GM23338 (cell line): ENCODE measurements around the gene PTOV1. TPM values are rescaled to one million over a fixed set of nuclear protein-coding genes. Genes with fewer than 3 reads are reported as not detected.

Source experiments
- ATAC-seq: fragments of 200-7000 bp; cut with Tn5 transposase; 3 replicates; pipeline ENCODE4 v1.9.1; 2020
- DNase-seq: peaks from one replicate; pipeline ENCODE4 v3.0.0-alpha.2; 2015; ENCODE audit warnings: low spot score
- H2AFZ ChIP-seq: fragments of 200-600 bp; sonication (generic); 2 replicates; pipeline ENCODE4 v1.8.0; 2016; ENCODE audit warnings: antibody characterized with exemption, mild to moderate bottlenecking, moderate library complexity
- H3F3A ChIP-seq: fragments of 200-600 bp; sonication (generic); replicated peaks from 2 replicates; pipeline ENCODE4 v1.8.0; 2017; ENCODE audit warnings: antibody characterized with exemption, mixed run types, low read depth
- H3K27ac ChIP-seq: fragments of 200-600 bp; sonication (generic); 2 replicates; pipeline ENCODE4 v1.6.1; 2016; ENCODE audit warnings: low read depth
- H3K27me3 ChIP-seq: fragments of 200-600 bp; sonication (generic); 2 replicates; pipeline ENCODE4 v1.8.0; 2016; ENCODE audit warnings: mild to moderate bottlenecking, mixed run types, moderate library complexity; ENCODE audit not compliant: insufficient read depth
- H3K36me3 ChIP-seq: fragments of 200-600 bp; sonication (generic); 2 replicates; pipeline ENCODE4 v1.8.0; 2016; ENCODE audit warnings: mild to moderate bottlenecking; ENCODE audit not compliant: insufficient read depth
- H3K4me1 ChIP-seq: fragments of 200-600 bp; sonication (generic); 2 replicates; pipeline ENCODE4 v1.8.0; 2016; ENCODE audit warnings: mild to moderate bottlenecking, moderate library complexity; ENCODE audit not compliant: insufficient read depth
- H3K4me2 ChIP-seq: fragments of 200-600 bp; sonication (generic); 2 replicates; pipeline ENCODE4 v1.7.1; 2017; ENCODE audit warnings: mixed run types
- H3K4me3 ChIP-seq: fragments of 200-600 bp; sonication (generic); 2 replicates; pipeline ENCODE4 v1.6.1; 2016; ENCODE audit warnings: mixed run types
- H3K79me2 ChIP-seq: fragments of 200-600 bp; sonication (generic); replicated peaks from 2 replicates; pipeline ENCODE4 v1.8.0; 2017; ENCODE audit warnings: mild to moderate bottlenecking; ENCODE audit not compliant: insufficient read depth
- H3K9me2 ChIP-seq: fragments of 200-600 bp; sonication (generic); 2 replicates; pipeline ENCODE4 v1.8.0; 2017; ENCODE audit not compliant: insufficient read depth
- H4K20me1 ChIP-seq: fragments of 200-600 bp; sonication (generic); replicated peaks from 2 replicates; pipeline ENCODE4 v1.8.0; 2017; ENCODE audit warnings: mild to moderate bottlenecking; ENCODE audit not compliant: insufficient read depth
- H3K27ac Mint-ChIP-seq: 2 replicates; pipeline ENCODE4 v1.8.0; 2020; ENCODE audit warnings: inconsistent platforms, mild to moderate bottlenecking, moderate library complexity, mixed read lengths
- H3K27me3 Mint-ChIP-seq: 3 replicates; pipeline ENCODE4 v1.8.0; 2022; ENCODE audit warnings: low read depth, mild to moderate bottlenecking, moderate library complexity, mixed read lengths, inconsistent platforms; ENCODE audit not compliant: insufficient read depth, poor library complexity
- H3K36me3 Mint-ChIP-seq: 3 replicates; pipeline ENCODE4 v1.8.0; 2021; ENCODE audit warnings: low read depth, mild to moderate bottlenecking, inconsistent platforms, moderate library complexity, mixed read lengths
- H3K4me1 Mint-ChIP-seq: 3 replicates; pipeline ENCODE4 v1.8.0; 2020; ENCODE audit warnings: mild to moderate bottlenecking, inconsistent platforms, mixed read lengths
- H3K4me3 Mint-ChIP-seq: 3 replicates; pipeline ENCODE4 v1.8.0; 2021; ENCODE audit warnings: moderate library complexity, mild to moderate bottlenecking, inconsistent platforms, mixed read lengths
- H3K9me3 Mint-ChIP-seq: 3 replicates; pipeline ENCODE4 v1.8.0; 2020; ENCODE audit warnings: moderate library complexity, mild to moderate bottlenecking, inconsistent platforms, mixed read lengths
- CTCF ChIP-seq, 2 experiments: fragments of 200-600 bp in 1 of 2; sonication (generic) in 1 of 2; conservative IDR thresholded peaks; 2 replicates each; pipeline versions ENCODE4 v1.5.1 to v1.6.1; 2016 to 2017; ENCODE audit warnings: antibody characterized with exemption in 2 of 2, low read depth in 2 of 2, mild to moderate bottlenecking in 2 of 2, moderate library complexity in 1 of 2
- ETS1 ChIP-seq: IDR thresholded peaks from 2 replicates; pipeline ENCODE4 v1.6.1; 2016; ENCODE audit warnings: antibody characterized with exemption
- EZH2 ChIP-seq: fragments of 200-600 bp; sonication (generic); IDR thresholded peaks from one replicate; pipeline ENCODE4 v1.8.0; 2017; ENCODE audit warnings: antibody characterized with exemption, mild to moderate bottlenecking, low read depth; ENCODE audit not compliant: unreplicated experiment
- JUNB ChIP-seq: IDR thresholded peaks from one replicate; pipeline ENCODE4 v1.6.1; 2016; ENCODE audit warnings: antibody characterized with exemption; ENCODE audit not compliant: unreplicated experiment
- POLR2AphosphoS5 ChIP-seq: IDR thresholded peaks from 2 replicates; pipeline ENCODE4 v1.6.1; 2016; ENCODE audit warnings: antibody characterized with exemption, low read depth
- REST ChIP-seq: IDR thresholded peaks from one replicate; pipeline ENCODE4 v1.6.1; 2018; ENCODE audit warnings: antibody characterized with exemption; ENCODE audit not compliant: unreplicated experiment
- STAT1 ChIP-seq: IDR thresholded peaks from one replicate; pipeline ENCODE4 v1.6.1; 2016; ENCODE audit warnings: antibody characterized with exemption; ENCODE audit not compliant: unreplicated experiment
- ZNF114 ChIP-seq: fragments of 250-450 bp; sonication (Bioruptor Pico); IDR thresholded peaks from 2 replicates; pipeline ENCODE4 v1.5.0; 2020; ENCODE audit warnings: mild to moderate bottlenecking, moderate library complexity
- ZNF331 ChIP-seq: fragments of 250-450 bp; sonication (Bioruptor Pico); IDR thresholded peaks from 2 replicates; pipeline ENCODE4 v1.5.0; 2020; ENCODE audit warnings: low read depth, mild to moderate bottlenecking, moderate library complexity
- polyA plus RNA-seq: library from polyadenylated mRNA; unstranded; fragments of >200 nt; fragmentation: Nextera tagmentation; extraction: Ambion mirVana; gene quantifications from 2 replicates; pipeline ENCODE4 v1.2.1, GENCODE V29; 2016
- total RNA-seq: library from RNA; depleted of rRNA; stranded (reverse); fragments of >200 nt; shearing (Covaris generic); gene quantifications from 2 replicates; pipeline ENCODE4 v1.2.3, GENCODE V29; 2014

PTOV1 gene
- total and polyA plus RNA-seq, 2 experiments from 2014 or later: 188 to 209 TPM

- no peaks in the 10 kb centered on the region; the same call in 2 of the 3 replicates for H3K9me3 Mint-ChIP-seq
- Histone ChIP-seq H3K79me2 (no peaks in the 10 kb centered on the region), H3F3A (no peaks in the 10 kb centered on the region), H3K27me3 (no peaks in the 10 kb centered on the region), H3K4me3 (no peak overlapping the region), H3K9me2 (no peaks in the 10 kb centered on the region), H3K27ac (no peak overlapping the region), H3K4me2 (no peak overlapping the region), H2AFZ (no peak overlapping the region), H3K36me3 (no peaks in the 10 kb centered on the region), H3K4me1 (no peaks in the 10 kb centered on the region), H4K20me1 (no peaks in the 10 kb centered on the region)
- peaks cover 9% of the 10 kb centered on the region for H3K27me3 Mint-ChIP-seq
- H3K4me3 Mint-ChIP-seq: no peak overlapping the region
- peaks cover 44% of the 10 kb centered on the region for H3K36me3 Mint-ChIP-seq
- H3K4me1 Mint-ChIP-seq: no peaks in the 10 kb centered on the region; the same call in 2 of the 3 replicates
- TF ChIP-seq ZNF331 (CRISPR knock-in tag) (no peak), REST (no peak), CTCF (conservative IDR thresholded peaks at IDR 0.05; ENCODE audit: low read depth in 2 of 2) (no peak), ETS1 (no peak), POLR2AphosphoS5 (no peak), STAT1 (no peak), ZNF114 (CRISPR knock-in tag) (no peak), EZH2 (no peak), JUNB (no peak)
- DNase-seq: no peak
- ATAC-seq: no peak
- no peak overlapping the region for H3K27ac Mint-ChIP-seq
Measured at GRCh38 chr19:49833599-49833998, 17.4 kb upstream of the PTOV1 start.

GRCh38 chr19:49835562-49835961 is 15.4 kb upstream of the PTOV1 start:
- Histone ChIP-seq H3K9me2 (no peaks in the 10 kb centered on the region), H3K4me1 (no peaks in the 10 kb centered on the region), H3K4me3 (no peak overlapping the region), H3K4me2 (no peak overlapping the region), H4K20me1 (no peaks in the 10 kb centered on the region; the same call in 1 of the 2 replicates), H3K27me3 (no peaks in the 10 kb centered on the region), H3K27ac (no peak overlapping the region), H3F3A (0 out of 2 replicates have a peak, but pooled peaks cover under 1% of the 10 kb centered on the region), H3K36me3 (no peaks in the 10 kb centered on the region), H3K79me2 (no peaks in the 10 kb centered on the region), H2AFZ (no peak overlapping the region)
- ATAC-seq (no peak), DNase-seq (no peak)
- Mint-ChIP-seq H3K9me3 (no peaks in the 10 kb centered on the region; the same call in 2 of the 3 replicates), H3K4me3 (no peak overlapping the region), H3K27me3 (peaks cover 17% of the 10 kb centered on the region), H3K27ac (no peak overlapping the region), H3K36me3 (peaks cover 58% of the 10 kb centered on the region), H3K4me1 (peaks cover 4% of the 10 kb centered on the region)
- TF ChIP-seq REST (no peak), ZNF114 (CRISPR knock-in tag) (no peak)
